NCI-H82 treated with DMSO at 0.1 percent for 48 hours (cell line): ENCODE results near the gene LIN9.
"Not testable (repeated sequence)": the region's sequence is repeated elsewhere in the genome, so short reads cannot be mapped to it uniquely, and the experiment has no call there.

Experiments
- DNase-seq: peaks from one replicate; lab custom pipeline; 2025; ENCODE audit not compliant: unreplicated experiment; lab: John Stamatoyannopoulos, UW

Gene LIN9

DNA sequence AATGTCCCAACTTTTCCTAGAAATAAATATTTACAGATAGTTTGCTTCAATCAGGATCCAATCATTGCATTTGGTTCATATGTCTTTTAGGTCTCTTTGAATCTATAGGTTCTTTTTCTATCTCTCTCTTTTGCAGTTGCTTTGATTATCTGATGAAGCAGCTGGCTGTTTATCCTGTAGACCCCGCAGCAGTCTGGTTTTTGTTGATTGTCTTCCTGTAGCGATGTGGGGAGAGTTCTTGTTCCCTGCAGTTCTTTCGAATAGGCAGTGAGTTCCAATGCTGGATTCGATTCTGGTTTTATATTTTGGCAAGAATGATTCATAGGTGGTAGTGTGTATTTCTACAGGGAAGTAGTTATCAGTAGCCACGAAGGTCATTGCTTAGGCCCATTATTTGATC lies 92.9 kb downstream of the LIN9 start:
- DNase-seq: no peak

DNA sequence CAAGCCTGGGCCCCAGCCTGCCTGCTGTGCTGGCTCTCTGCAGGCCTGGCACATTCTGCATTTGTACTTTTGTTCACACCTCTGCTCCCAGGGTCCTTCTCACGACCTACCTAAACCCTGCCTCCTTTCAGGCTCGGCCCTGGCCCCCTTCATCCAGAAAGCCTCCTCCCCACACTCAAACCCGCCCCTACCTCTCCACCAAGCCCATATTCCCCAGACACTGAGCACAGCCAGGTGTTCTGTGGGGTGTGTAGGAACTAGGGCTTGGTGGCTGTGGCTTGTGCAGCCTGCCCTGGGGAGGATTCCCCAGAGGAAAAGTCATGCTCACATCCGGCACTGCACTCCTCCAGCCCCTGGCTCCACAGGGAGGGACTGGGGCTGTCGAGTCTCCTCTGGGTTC lies 93.7 kb downstream of the LIN9 start:
- no peak for DNase-seq

DNA sequence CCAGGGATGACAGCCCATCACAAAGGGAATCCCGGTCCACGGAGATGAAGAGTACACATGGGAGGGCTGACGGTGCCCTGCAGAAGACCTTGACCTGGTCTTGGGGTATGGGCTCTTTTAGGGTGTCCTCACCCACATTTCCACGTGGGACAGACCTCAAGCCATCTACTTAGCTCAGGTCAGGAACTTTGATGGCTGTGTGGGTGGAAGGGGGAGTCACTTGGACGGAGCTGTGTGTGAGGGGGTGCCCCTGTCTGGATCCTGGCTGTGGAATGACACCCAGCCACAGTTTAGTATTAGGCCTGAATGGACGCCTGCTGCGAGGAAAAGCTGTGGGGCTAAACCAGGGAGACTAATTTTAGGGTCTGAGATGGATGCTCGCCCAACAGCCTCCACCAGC lies 96.4 kb downstream of the LIN9 start:
- no peak for DNase-seq

DNA sequence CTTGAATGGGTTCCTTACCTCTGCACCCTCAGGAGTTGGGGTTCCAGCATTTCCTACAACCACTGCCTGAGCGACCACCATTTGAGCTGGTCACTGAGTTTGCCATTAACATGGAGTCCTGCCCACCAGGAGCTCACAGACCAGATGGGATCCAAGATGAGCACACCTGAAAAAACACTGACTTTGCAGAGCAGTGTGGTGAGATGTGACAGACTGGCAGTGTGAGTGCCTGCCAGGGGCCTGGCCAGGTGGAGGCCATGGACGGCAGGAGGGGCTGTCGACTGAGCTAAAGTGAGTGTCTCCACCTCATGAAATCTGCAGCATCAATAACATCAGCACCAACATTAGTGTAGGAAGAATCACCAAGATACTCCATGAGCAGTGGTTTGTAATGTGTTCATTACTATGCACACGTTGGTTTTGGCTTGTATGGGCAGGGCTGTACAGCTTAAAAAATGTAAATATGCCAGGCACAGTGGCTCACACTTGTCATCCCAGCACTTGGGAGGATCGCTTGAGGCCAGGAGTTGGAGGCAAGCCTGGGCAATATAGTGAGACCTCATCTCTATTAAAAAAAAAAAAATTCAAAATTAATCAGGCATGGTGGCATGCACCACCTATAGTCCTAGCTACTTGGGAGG lies 97.7 kb downstream of the LIN9 start:
- no peak for DNase-seq

DNA sequence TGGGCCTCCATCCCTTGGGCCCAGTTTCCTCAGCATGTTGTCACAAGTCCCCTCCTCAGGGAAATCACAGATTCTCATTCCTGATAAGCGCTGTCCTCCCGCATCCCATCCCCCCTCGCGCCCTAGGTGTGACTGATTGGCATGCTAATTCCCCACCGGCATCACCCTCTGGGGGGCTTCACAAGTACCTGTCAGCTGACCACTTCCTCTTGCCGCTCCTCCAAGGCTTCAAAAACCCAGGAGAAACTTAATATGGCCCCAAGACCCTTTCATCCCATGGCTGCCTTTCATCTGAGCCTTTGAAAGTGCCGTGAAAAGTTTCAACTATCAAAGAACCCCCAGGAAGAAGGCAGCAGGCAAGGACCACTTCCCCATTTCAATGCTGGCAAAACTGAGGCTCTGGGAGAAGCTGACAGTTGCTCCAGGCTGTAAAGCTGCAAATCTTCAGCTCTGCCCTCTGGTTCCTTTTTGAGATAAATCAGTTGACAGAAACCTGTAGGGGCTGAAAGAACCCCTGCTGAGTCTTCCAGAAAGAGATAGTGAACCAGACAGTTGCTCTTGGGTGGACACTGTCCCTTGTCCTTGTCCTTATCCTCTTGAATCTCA lies 98.3 kb downstream of the LIN9 start:
- DNase-seq: no peak

DNA sequence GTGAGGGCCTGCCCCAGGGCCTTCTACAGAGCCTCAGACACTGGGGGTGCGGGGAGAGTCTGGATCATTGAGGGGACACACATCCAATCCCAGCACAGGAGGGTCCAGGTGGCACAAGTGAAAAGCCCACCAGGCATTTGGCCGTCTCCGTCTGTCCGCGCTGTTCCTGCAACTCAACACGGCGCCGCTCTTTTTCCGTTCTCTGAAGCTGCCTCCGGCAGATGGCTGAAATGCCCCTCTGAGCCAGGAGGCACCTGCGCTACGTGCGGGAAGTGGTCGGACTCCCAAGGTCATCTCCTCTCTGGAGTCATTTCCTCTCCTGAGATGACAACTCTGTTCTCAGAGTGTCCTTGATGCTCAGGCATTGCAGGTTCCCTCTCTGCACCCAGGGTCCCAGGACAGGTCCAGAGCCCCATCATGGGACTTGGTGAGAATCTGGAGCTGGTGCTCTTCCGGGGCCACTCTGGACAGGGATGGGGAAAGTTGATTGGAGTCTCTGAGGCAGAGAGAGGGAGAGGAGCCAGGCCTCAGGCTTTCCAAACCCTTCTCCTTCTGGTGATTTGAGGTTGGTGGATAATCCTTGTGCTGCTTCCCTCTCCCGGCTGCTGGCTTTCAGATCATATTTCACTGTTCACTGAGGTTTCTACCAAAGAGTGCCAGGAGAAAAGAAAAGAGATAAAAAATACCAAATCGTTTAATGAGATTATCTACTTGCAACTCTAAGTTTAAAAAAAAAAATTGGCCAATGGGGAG lies 99.5 kb downstream of the LIN9 start:
- peak; percentile 80 for DNase-seq

DNA sequence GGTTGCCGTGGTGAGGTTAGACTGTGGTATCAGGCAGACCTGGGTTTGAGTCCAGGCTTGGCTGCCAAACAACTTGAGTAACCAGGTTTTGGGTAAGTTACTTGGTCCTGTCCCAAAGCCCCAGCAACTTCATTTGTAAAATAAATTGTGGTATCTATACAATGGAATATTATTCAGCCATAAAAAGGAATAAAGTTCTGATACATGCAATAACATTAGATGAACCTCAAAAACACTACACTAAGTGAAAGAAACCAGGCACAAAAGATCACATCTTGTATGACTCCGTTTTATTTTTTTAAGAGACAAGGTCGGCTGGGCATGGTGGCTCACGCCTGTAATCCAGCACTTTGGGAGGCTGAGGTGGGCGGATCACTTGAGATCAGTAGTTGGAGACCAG lies 101.9 kb downstream of the LIN9 start:
- no peak for DNase-seq

DNA sequence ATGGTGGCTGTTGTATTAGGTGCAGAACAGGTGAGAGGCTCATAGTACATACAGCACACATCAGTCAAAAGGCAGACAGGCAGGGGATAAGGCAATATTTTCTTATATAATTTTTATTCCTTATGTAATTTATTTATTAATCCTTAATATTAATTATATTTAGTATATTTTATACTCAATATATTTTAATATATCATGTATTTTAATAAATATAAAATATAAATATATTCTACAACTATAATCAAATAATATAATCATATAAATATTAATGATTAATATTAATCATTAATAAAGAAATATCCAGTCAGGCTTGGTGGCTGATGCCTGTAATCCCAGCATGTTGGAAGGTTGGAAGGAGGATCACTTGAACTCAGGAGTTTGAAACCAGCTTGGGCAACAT lies 104.8 kb downstream of the LIN9 start:
- no peak for DNase-seq

DNA sequence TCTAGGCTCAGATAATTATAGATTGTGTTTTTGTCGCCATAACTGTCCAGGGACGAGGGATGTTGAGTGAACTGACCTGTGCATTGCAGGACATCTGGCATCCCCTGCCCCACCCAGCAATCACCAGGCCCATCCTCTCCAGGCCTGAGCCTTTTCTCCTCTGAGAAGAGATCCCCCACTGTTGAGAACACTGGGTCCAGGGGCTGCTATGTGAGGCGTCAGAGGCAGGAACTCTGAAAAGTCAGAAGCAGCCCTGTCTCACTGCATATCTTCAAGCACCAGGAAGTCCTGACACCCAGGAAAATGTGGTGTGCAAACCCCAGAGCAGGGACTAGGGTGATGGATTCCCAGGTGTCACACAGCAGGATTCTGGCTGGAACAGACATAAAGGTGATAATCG lies 105.3 kb downstream of the LIN9 start:
- no peak for DNase-seq

DNA sequence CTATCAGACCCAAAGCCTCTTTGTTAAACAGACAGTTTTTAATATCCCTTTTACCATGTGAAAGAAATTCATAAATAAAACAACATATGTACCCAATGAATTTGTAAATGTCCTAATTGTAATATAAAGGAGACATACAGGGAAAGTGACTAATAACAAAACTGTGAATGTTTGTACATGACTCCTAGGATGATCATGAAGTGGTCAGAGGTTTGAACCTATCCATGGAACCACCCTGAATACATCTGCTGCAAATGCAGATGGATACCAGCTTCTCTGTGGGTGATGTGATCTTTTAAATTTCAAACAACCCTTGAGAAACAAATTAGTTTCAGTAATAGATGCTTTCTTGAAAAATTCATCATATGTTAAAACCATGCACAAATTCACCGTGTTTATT lies 105.7 kb downstream of the LIN9 start:
- DNase-seq: no peak

DNA sequence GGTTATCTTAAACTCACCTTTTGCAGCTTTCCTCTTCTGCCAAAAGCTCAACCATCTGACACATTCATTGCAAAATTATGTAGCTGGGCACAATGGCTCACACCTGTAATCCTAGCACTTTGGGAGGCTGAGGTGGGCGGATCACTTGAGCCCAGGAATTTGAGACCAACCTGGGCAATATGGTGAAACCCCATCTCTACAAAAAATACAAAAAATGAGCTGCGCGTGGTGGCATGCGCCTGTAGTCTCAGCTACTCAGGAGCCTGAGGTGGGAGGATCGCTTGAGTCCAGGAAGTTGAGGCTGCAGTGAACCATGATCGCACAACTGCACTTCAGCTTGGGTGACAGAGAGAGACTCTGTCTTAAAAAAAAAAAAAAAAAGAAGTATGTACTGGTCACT lies 106.3 kb downstream of the LIN9 start:
- not testable (repeated sequence) for DNase-seq

DNA sequence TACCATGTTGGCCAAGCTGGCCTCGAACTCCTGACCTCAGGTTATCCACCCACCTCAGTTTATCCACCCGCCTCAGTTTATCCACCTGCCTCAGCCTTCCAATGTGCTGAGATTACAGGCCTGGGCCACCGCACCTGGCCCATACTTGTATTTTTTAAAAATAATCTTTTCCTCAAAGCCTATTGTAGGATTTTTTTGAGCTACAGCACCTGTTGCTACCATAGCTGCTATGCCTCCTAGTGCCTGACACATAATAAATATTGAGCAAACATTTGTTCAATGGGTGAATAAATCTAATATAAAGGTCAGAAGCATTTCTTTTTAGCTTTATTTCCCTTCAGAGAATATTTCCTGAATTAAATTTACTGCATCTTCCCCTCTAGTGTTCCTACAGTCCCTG lies 106.7 kb downstream of the LIN9 start:
- DNase-seq: no peak

DNA sequence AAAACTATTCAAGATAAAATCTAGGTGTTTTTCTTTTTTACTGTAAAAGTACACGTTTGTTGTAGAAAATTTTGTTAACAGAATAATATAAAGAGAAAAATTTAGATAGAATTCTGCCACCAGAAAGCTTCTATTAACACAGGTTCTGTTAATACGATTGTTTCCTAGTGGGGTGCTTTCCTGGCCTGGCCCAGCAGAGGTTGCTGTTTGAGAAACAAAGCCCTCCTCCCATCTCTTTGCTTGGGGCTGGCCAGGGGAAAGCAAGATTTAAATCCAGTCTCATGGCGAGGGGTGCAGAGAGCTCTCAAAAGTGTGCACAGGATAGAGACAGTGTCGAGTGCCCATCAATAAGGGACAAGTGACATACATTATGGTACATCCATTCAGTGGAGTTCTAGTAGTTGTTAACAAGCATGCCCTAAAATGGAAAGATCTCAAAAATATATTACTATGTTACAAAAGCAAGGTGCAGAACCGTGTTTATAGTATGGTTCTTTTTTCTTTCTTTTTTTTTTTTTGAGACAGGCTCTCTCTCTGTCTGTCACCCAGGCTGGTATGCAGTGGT lies 107.9 kb downstream of the LIN9 start:
- peak; percentile 36 for DNase-seq

DNA sequence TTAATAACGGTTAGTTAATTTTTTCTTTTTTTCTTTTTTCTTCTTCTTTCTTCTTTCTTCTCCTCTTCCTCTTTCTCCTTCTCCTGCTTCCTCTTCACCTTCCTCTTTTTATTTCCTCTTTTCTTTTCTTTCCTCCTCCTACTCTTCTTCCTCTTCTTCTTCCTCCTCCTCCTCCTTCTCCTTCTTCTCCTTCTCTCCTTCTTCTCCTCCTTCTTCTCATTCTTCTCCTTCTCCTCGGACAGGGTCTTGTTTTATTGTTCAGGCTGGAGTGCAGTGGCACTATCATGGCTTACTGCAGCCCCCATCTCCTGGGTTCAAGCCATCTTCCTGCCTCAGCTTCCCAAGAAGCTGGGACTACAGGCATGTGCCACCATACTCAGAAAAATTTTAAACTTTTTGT lies 109.0 kb downstream of the LIN9 start:
- DNase-seq: no peak

DNA sequence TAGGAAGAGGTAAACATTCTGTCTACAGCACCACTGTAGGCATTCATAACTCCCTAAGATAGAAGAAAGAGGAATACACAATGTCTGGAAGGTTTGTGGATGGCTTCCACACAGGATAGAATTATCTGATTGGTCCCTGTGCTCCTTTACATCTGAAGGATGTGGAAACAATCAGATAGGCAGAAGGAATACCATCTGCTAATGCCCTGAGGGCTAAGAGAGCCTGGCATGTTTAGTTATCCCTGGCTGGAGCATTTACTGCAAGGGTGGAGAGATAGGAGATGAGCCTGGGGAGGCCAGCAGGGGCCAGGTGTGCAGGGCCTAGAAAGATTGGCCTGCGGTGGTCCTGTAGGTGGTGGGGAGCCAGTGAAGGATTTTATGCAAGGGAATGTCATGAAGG lies 113.8 kb downstream of the LIN9 start:
- DNase-seq: no peak

DNA sequence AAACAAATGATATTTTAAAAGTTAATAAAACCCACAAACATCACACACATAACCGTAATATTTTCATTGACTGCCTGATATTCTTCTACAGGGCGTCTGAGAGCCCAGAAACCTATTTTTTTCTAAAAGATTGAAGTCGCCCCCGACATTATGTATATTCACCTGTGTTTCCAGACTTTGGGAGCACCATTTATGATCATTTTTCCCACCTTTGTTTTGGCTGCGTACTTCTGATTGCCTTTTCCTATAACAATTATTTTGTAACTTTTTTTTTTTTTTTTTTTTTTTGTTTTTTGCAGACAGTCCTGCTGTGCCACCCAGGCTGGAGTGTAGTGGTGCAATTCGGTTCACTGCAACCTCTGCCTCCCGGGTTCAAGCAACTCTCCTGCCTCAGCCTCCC lies 121.6 kb downstream of the LIN9 start:
- DNase-seq: no peak

DNA sequence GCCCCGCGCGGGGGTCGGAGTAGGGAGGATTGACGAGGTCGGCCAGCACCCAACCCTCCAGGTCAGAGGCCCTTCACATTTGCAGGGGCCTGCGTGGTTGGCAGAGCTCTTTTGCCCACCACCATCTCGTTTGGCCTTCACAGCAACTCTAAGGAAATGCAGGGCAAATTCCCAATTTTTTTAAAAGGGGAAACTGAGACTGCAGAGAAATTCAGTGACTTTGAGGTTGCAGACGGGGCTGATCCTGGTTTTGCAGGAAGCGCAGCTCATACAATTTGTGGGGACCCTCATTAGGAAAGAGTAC lies 122.0 kb downstream of the LIN9 start:
- DNase-seq: no peak

DNA sequence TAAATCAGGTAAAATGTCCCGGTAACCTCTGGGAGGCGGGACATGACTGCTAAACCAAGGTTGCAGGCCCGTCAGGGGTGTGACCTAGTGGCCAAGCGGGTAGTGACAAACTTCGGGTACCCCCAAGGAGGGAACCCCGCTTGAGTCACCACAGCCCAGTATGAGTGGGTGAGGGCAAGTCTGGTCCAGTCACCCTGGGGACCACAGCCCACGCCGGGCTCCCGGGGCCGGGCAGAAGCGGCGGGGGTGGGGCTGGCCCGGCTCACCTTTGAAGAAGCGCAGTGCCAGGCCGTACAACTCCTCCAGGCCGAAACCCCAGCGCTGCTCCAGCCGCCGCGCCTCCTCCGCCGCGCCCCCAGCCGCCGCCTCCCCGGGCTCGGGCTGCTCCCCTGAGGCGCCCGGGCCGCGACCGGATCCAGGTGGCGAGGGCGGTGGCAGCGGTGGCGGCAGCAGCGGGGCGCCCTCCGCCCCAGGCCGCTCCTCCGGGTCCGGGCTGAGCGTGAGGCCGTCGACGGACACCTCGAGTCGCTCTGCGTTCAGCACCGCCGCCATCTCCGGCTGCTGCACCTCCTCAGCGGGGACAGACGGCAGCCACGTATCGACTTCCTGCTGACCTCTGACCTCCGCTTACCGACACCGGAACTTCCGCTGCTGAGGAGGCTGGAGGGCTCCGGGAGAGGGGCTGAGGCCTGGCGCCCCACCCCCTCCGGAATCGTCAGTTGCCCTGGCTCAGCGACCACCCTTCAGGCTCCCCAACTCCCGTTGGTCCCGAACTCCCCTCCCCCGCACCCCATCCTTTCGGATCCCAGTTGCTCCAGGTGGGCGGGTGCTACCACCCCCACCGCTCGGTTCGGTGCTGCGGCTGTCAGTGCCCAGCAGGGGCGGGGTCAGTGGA lies 122.6 kb downstream of the LIN9 start, which contains the start of gene ACBD3:
ACBD3 (minus strand) TSS at position 618 of the 895 bp plus-strand sequence; CDS start at position 552, 66 bp downstream.
- DNase-seq: peak; percentile 88

DNA sequence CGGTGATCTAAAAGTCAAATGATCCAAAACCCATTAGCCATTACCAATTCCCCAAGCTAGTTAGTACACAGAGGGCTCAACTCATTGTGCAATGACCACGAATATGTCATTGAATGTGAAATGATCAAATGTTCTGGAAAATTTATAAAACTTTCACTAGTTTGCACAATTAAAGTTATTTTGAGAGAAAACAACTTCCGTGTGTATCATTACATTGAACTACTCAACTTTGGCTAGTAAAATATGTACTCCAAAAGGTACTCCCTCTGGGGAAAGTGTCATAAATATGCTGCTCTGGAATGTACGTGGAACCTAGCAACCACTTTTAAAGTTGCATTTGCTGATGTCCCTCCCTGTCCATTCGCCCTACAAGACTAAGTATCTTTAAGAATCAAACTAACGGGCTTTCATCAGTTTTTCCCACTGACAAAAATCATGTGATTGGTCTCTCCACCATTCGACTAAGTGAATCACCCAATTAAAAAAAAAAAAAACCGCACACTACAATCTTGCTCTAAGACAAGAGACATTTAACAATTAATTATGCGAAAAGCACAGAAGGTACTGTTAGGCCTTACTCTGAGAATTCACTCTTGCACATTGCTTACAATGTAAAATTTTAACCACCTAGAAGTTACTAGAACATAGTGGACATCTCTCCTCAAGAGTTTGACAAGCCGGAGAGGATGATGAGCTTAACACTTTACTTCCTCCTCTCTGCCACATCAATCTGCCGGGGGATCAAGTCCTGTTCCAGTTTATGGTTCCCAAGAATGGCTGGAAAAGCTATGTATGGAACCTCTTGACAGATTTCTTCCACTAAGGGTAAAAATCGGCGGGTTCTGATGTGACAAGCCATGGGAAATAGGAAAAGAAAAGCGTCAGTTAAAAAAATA lies 123.6 kb downstream of the LIN9 start:
- DNase-seq: no peak

DNA sequence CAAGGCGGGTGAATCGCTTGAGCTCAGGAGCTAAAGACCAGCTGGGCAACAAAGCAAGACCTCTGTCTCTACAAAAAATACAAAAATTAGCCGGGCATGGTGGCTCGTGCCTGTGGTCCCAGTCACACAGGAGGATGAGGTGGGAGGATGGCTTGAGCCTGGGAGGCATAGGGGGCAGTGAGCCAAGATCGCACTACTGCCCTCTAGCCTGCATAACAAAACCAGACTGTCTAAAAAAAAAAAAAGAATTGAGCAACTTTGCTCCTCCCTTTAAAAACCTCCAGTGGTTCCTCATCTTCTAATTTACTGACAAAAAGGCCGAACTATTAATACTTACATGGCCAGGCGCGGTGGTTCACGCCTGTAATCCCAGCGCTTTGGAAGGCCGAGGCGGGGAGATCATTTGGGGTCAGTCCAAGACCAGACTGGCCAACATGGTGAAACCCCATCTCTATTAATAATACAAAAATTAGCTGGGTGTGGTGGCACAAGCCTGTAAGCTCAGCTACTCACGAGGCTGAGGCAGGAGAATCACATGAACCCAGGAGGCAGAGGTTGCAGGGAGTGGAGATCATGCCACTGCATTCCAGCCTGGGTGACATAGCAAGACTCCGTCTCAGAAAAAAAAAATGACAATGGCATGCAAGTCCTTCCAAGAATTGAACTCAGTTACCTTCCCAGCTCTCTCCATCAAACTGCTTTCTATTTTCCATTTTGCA lies 126.8 kb downstream of the LIN9 start:
- DNase-seq: peak; percentile 9
